ENCODE data around the gene DMRTC1B. TPM values are rescaled to one million over a fixed set of nuclear protein-coding genes. Genes with fewer than 3 reads are reported as not detected.
"Not testable (repeated sequence)": the region's sequence is repeated elsewhere in the genome, so short reads cannot be mapped to it uniquely, and the experiment has no call there.

DMRTC1B gene
- polyA plus RNA-seq, 3 donors = not detected

DNA sequence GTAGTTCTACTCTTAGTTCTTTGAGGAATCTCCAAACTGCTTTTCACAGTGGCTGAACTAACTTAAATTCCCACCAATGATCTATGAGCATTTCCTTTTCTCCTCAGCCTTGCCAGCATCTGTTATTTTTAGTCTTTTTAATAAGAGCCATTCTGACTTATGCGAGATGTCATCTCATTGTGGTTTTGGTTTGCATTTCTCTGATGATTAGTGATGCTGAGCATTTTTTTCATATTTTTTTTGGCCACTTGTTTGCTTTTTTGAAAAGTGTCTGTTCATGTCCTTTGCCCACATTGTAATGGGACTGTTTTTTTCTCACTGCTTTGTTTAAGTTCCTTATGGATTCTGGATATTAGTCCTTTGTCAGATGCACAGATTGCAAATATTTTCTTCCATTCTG, 41.1 kb upstream of the DMRTC1B start:
- H3K4me2 ChIP-seq (replicated peaks; ENCODE audit: extremely low read depth, low read length, poor library complexity, severe bottlenecking) = no peak overlapping the region
- H4K20me1 ChIP-seq (ENCODE audit: insufficient read depth, low read length) = no peaks in the 10 kb centered on the region
- Mint-ChIP-seq H3K36me3 (no peaks in the 10 kb centered on the region), H3K27me3 (ENCODE audit: low read depth in 3 of 3) (peaks cover 2 to 5% (median 3%) of the 10 kb centered on the region in 3 donors), H3K27ac (no peak overlapping the region), H3K4me3 (no peak overlapping the region), H3K9me3 (peaks cover 0 to 8% (median 2%) of the 10 kb centered on the region in 7 donors), H3K4me1 (no peaks in the 10 kb centered on the region)
- no peak for DNase-seq
- intact Hi-C loops (cut with micrococcal nuclease) = no loop called here
- no peak overlapping the region for H3K4me3 ChIP-seq (replicated peaks in 1 of 3; ENCODE audit: low read depth in 2 of 3, low read length in 3 of 3)
- WGBS (ENCODE audit: insufficient coverage) = no CpG with 5 or more reads among the region's 1 CpG
- H3K27ac ChIP-seq (ENCODE audit: low read depth in 1 of 2, low read length in 2 of 2) = no peak overlapping the region
- H2AFZ ChIP-seq (ENCODE audit: insufficient read depth, low read depth, low read length, poor library complexity, severe bottlenecking) = no peak overlapping the region
- no peak overlapping the region for H3K9ac ChIP-seq (ENCODE audit: insufficient read depth, low read length, poor library complexity, severe bottlenecking)
- H3K79me2 ChIP-seq (ENCODE audit: insufficient read depth, low read length) = no peaks in the 10 kb centered on the region
- no peaks in the 10 kb centered on the region for H3K9me3 ChIP-seq (replicated peaks in 1 of 2; ENCODE audit: control insufficient read depth in 1 of 2, insufficient read depth in 1 of 2, low read length in 2 of 2)
- H3K36me3 ChIP-seq (replicated peaks in 1 of 2; ENCODE audit: control insufficient read depth in 1 of 2, insufficient read depth in 2 of 2, low read length in 2 of 2) = no peaks in the 10 kb centered on the region
- H3K27me3 ChIP-seq (ENCODE audit: control insufficient read depth in 2 of 2, insufficient read depth in 2 of 2, low read length in 2 of 2) = no peaks in the 10 kb centered on the region
- H3K4me1 ChIP-seq (ENCODE audit: control insufficient read depth in 1 of 2, insufficient read depth in 2 of 2, low read length in 2 of 2) = no peaks in the 10 kb centered on the region
- TF ChIP-seq, protein P1, sequence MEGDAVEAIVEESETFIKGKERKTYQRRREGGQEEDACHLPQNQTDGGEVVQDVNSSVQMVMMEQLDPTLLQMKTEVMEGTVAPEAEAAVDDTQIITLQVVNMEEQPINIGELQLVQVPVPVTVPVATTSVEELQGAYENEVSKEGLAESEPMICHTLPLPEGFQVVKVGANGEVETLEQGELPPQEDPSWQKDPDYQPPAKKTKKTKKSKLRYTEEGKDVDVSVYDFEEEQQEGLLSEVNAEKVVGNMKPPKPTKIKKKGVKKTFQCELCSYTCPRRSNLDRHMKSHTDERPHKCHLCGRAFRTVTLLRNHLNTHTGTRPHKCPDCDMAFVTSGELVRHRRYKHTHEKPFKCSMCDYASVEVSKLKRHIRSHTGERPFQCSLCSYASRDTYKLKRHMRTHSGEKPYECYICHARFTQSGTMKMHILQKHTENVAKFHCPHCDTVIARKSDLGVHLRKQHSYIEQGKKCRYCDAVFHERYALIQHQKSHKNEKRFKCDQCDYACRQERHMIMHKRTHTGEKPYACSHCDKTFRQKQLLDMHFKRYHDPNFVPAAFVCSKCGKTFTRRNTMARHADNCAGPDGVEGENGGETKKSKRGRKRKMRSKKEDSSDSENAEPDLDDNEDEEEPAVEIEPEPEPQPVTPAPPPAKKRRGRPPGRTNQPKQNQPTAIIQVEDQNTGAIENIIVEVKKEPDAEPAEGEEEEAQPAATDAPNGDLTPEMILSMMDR (IDR thresholded peaks at IDR 0.05) = no peak

DNA sequence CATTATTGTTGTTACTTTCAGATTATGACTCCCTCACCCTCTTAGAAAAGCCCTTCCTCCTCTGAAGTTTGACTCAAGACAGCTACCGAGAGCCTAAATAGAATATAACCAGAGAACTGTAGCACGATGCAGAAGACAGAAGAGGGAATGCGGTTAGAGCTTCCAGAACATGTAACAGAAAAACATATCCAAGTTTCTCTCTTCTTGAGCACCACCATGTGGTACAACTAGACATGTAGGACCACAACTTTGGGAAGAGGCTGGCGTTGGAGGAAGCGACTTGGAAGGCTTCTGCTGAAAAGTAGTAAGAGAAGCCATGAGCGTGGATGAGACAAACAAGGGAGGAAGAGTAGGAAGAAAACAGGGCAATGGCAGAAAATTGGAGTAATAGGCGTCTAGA, 31.1 kb upstream of the DMRTC1B start:
- H3K4me1 Mint-ChIP-seq; H3K36me3 ChIP-seq (replicated peaks in 1 of 2; ENCODE audit: control insufficient read depth in 1 of 2, insufficient read depth in 2 of 2, low read length in 2 of 2); H3K9me3 Mint-ChIP-seq; H3K4me1 ChIP-seq (ENCODE audit: control insufficient read depth in 1 of 2, insufficient read depth in 2 of 2, low read length in 2 of 2); H3K27me3 Mint-ChIP-seq (ENCODE audit: low read depth in 3 of 3); H3K9me3 ChIP-seq (replicated peaks in 1 of 2; ENCODE audit: control insufficient read depth in 1 of 2, insufficient read depth in 1 of 2, low read length in 2 of 2); H3K4me2 ChIP-seq (replicated peaks; ENCODE audit: extremely low read depth, low read length, poor library complexity, severe bottlenecking); DNase-seq; H2AFZ ChIP-seq (ENCODE audit: insufficient read depth, low read depth, low read length, poor library complexity, severe bottlenecking); intact Hi-C loops (cut with micrococcal nuclease); H3K27ac ChIP-seq (ENCODE audit: low read depth in 1 of 2, low read length in 2 of 2); H3K36me3 Mint-ChIP-seq; H4K20me1 ChIP-seq (ENCODE audit: insufficient read depth, low read length); H3K79me2 ChIP-seq (ENCODE audit: insufficient read depth, low read length); H3K27me3 ChIP-seq (ENCODE audit: control insufficient read depth in 2 of 2, insufficient read depth in 2 of 2, low read length in 2 of 2); H3K4me3 Mint-ChIP-seq; H3K27ac Mint-ChIP-seq; H3K4me3 ChIP-seq (replicated peaks in 1 of 3; ENCODE audit: low read depth in 2 of 3, low read length in 3 of 3); H3K9ac ChIP-seq (ENCODE audit: insufficient read depth, low read length, poor library complexity, severe bottlenecking): not testable (repeated sequence)
- no CpG with 5 or more reads among the region's 7 CpGs for WGBS (ENCODE audit: insufficient coverage)

DNA sequence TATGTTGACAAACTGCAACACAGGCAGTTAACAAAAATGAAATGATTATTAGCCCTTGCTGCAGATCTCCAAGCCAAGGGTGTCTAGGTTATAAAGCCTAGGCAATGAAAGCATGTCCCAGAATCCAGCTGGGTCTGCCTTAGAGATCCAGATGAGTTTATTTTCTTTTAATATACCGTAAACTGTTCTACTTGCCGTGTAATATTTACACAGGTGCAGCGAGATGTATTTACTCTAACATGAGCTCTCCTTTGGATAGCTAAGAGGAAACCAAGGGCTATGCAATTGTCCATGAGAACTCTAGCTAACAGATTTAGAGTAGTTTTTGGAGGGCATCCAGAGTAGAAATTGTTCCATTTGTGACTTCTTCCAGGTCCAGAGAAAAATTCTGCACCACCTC, 28.1 kb upstream of the DMRTC1B start:
- H3K27me3 ChIP-seq (ENCODE audit: control insufficient read depth in 2 of 2, insufficient read depth in 2 of 2, low read length in 2 of 2); H4K20me1 ChIP-seq (ENCODE audit: insufficient read depth, low read length); DNase-seq; H3K4me3 ChIP-seq (replicated peaks in 1 of 3; ENCODE audit: low read depth in 2 of 3, low read length in 3 of 3); intact Hi-C loops (cut with micrococcal nuclease); H3K9ac ChIP-seq (ENCODE audit: insufficient read depth, low read length, poor library complexity, severe bottlenecking); H3K9me3 Mint-ChIP-seq; H2AFZ ChIP-seq (ENCODE audit: insufficient read depth, low read depth, low read length, poor library complexity, severe bottlenecking); H3K36me3 ChIP-seq (replicated peaks in 1 of 2; ENCODE audit: control insufficient read depth in 1 of 2, insufficient read depth in 2 of 2, low read length in 2 of 2); H3K4me1 Mint-ChIP-seq; H3K79me2 ChIP-seq (ENCODE audit: insufficient read depth, low read length); H3K4me2 ChIP-seq (replicated peaks; ENCODE audit: extremely low read depth, low read length, poor library complexity, severe bottlenecking); H3K36me3 Mint-ChIP-seq; H3K9me3 ChIP-seq (replicated peaks in 1 of 2; ENCODE audit: control insufficient read depth in 1 of 2, insufficient read depth in 1 of 2, low read length in 2 of 2); H3K4me3 Mint-ChIP-seq; H3K27ac ChIP-seq (ENCODE audit: low read depth in 1 of 2, low read length in 2 of 2); H3K4me1 ChIP-seq (ENCODE audit: control insufficient read depth in 1 of 2, insufficient read depth in 2 of 2, low read length in 2 of 2); H3K27me3 Mint-ChIP-seq (ENCODE audit: low read depth in 3 of 3); H3K27ac Mint-ChIP-seq: not testable (repeated sequence)
- no CpG with 5 or more reads among the region's 3 CpGs for WGBS (ENCODE audit: insufficient coverage)

DNA sequence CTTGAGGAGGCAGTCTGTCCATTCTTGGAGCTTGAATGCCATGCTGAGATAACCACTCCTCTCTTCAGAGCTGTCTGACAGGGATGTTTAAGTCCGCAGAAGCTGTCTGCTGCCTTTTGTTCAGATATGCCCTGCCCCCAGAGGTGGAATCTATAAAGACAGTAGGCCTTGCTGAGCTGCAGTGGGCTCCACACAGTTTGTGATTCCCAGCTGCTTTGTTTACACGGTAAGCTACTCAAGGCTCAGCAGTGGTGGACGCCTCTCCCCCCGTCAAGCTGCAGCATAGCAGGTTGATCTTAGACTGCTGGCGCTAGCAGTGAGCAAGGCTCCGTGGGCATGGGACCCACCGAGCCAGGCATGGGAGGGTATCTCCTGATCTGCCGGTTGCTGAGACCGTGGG, 16.2 kb upstream of the DMRTC1B start:
- DNase-seq; H3K4me1 ChIP-seq (ENCODE audit: control insufficient read depth in 1 of 2, insufficient read depth in 2 of 2, low read length in 2 of 2); H3K9ac ChIP-seq (ENCODE audit: insufficient read depth, low read length, poor library complexity, severe bottlenecking); intact Hi-C loops (cut with micrococcal nuclease); H3K27me3 Mint-ChIP-seq (ENCODE audit: low read depth in 3 of 3); H3K4me2 ChIP-seq (replicated peaks; ENCODE audit: extremely low read depth, low read length, poor library complexity, severe bottlenecking); H3K27me3 ChIP-seq (ENCODE audit: control insufficient read depth in 2 of 2, insufficient read depth in 2 of 2, low read length in 2 of 2); H3K36me3 Mint-ChIP-seq; H3K27ac Mint-ChIP-seq; H3K4me3 ChIP-seq (replicated peaks in 1 of 3; ENCODE audit: low read depth in 2 of 3, low read length in 3 of 3); H2AFZ ChIP-seq (ENCODE audit: insufficient read depth, low read depth, low read length, poor library complexity, severe bottlenecking); H3K4me3 Mint-ChIP-seq; H3K9me3 ChIP-seq (replicated peaks in 1 of 2; ENCODE audit: control insufficient read depth in 1 of 2, insufficient read depth in 1 of 2, low read length in 2 of 2); H4K20me1 ChIP-seq (ENCODE audit: insufficient read depth, low read length); H3K27ac ChIP-seq (ENCODE audit: low read depth in 1 of 2, low read length in 2 of 2); H3K79me2 ChIP-seq (ENCODE audit: insufficient read depth, low read length); H3K4me1 Mint-ChIP-seq; H3K9me3 Mint-ChIP-seq; H3K36me3 ChIP-seq (replicated peaks in 1 of 2; ENCODE audit: control insufficient read depth in 1 of 2, insufficient read depth in 2 of 2, low read length in 2 of 2): not testable (repeated sequence)
- WGBS (ENCODE audit: insufficient coverage) = no CpG with 5 or more reads among the region's 9 CpGs

Measured in CD14-positive monocyte (primary cell).